Measurements from ENCODE around the gene KRT5.

Gene KRT5

GRCh38 chr12:52469853-52470252, 50.3 kb downstream of the KRT5 start:
- Mint-ChIP-seq H3K36me3 (ENCODE audit: low read depth) (no peaks in the 10 kb centered on the region), H3K4me3 (no peak overlapping the region), H3K9me3 (no peaks in the 10 kb centered on the region), H3K27me3 (ENCODE audit: low read depth) (peaks cover 14% of the 10 kb centered on the region), H3K27ac (no peak overlapping the region), H3K4me1 (no peaks in the 10 kb centered on the region)
- TF ChIP-seq CTCF (IDR thresholded peaks at IDR 0.05; ENCODE audit: unreplicated experiment in 3 of 3) = no peak

GRCh38 chr12:52464897-52465296, 55.3 kb downstream of the KRT5 start:
- no peak overlapping the region for H3K27ac Mint-ChIP-seq
- TF ChIP-seq CTCF (IDR thresholded peaks at IDR 0.05; ENCODE audit: unreplicated experiment in 3 of 3) = no peak
- H3K36me3 Mint-ChIP-seq (ENCODE audit: low read depth) = no peaks in the 10 kb centered on the region
- H3K9me3 Mint-ChIP-seq = no peaks in the 10 kb centered on the region
- no peak overlapping the region for H3K4me3 Mint-ChIP-seq
- no peaks in the 10 kb centered on the region for H3K27me3 Mint-ChIP-seq (ENCODE audit: low read depth)
- H3K4me1 Mint-ChIP-seq = no peaks in the 10 kb centered on the region

Measured in nephron (organoid).